D721Med (cell line): ENCODE measurements around the gene USH1C.

Source experiments
- DNase-seq: peaks from one replicate; pipeline ENCODE4 v3.0.0; 2011; ENCODE audit warnings: low spot score; ENCODE audit not compliant: insufficient read length
- FAIRE-seq: peaks from 2 replicates; lab custom pipeline; 2011; peaks lifted over from hg19 to GRCh38; lab: Jason Lieb, UNC
- CTCF ChIP-seq: IDR thresholded peaks from 2 replicates; pipeline ENCODE4 v1.5.1; 2012; ENCODE audit warnings: mild to moderate bottlenecking, control low read depth; ENCODE audit not compliant: insufficient read depth; ENCODE audit errors: missing control alignments

Gene USH1C

GRCh38 chr11:17512101-17512500, 32.1 kb downstream of the USH1C start:
- FAIRE-seq = no peak
- no peak for TF ChIP-seq CTCF
- DNase-seq = no peak

- no peak for DNase-seq
- FAIRE-seq = no peak
- no peak for TF ChIP-seq CTCF
Observed at GRCh38 chr11:17511571-17511970, 32.6 kb downstream of the USH1C start.

- DNase-seq (no peak), FAIRE-seq (no peak)
- no peak for TF ChIP-seq CTCF
Observed at GRCh38 chr11:17510507-17511206, 33.6 kb downstream of the USH1C start.

- no peak for DNase-seq
- FAIRE-seq = no peak
Observed at GRCh38 chr11:17508791-17509190, 35.4 kb downstream of the USH1C start.

GRCh38 chr11:17508306-17508705, 35.9 kb downstream of the USH1C start:
- no peak for DNase-seq
- FAIRE-seq = no peak
- TF ChIP-seq CTCF = no peak

More at GRCh38 chr11:17508791-17509190, 35.4 kb downstream of the USH1C start:
- TF ChIP-seq CTCF = no peak

GRCh38 chr11:17507773-17508172, 36.4 kb downstream of the USH1C start:
- no peak for TF ChIP-seq CTCF
- DNase-seq (no peak), FAIRE-seq (no peak)

GRCh38 chr11:17506942-17507341, 37.3 kb downstream of the USH1C start:
- FAIRE-seq = no peak
- TF ChIP-seq CTCF = no peak
- DNase-seq = no peak
